Heart left ventricle (tissue), 16 donors: ENCODE data around the gene F13A1. TPM values are rescaled to one million over a fixed set of nuclear protein-coding genes. Genes with fewer than 3 reads are reported as not detected.

Experiments
- ATAC-seq, 4 donors: fragments of 200-7000 bp; cut with Tn5 transposase; one replicate each; pipeline ENCODE4 v1.9.1; 2020 to 2022; ENCODE audit warnings: moderate library complexity in 4 of 4, mild to moderate bottlenecking in 3 of 4, moderate number of reproducible peaks in 1 of 4
- DNase-seq, 5 donors: peaks; one replicate each; pipeline ENCODE4 v3.0.0-alpha.2; 2020
- H3K27ac ChIP-seq, 12 donors: fragments of 200-600 bp; sonication (generic) in 4 of 12; one replicate each; pipeline versions ENCODE4 v1.5.0 to v1.8.0; 2016 to 2022; ENCODE audit warnings: mild to moderate bottlenecking in 2 of 12
- H3K27me3 ChIP-seq, 9 donors: fragments of 200-600 bp; sonication (generic) in 2 of 9; one replicate each; pipeline versions ENCODE4 v1.5.1 to v1.8.0; 2016 to 2022; ENCODE audit warnings: mild to moderate bottlenecking in 3 of 9
- H3K36me3 ChIP-seq, 9 donors: fragments of 200-600 bp; sonication (generic) in 2 of 9; one replicate each; pipeline versions ENCODE4 v1.5.0 to v1.8.0; 2018 to 2022; ENCODE audit warnings: mild to moderate bottlenecking in 2 of 9
- H3K4me1 ChIP-seq, 12 donors: fragments of 200-600 bp; sonication (generic) in 4 of 12; one replicate each; pipeline versions ENCODE4 v1.5.0 to v1.8.0; 2016 to 2022; ENCODE audit warnings: mild to moderate bottlenecking in 3 of 12
- H3K4me3 ChIP-seq, 12 donors: fragments of 200-600 bp; sonication (generic) in 4 of 12; one replicate each; pipeline versions ENCODE4 v1.5.0 to v1.8.0; 2017 to 2022; ENCODE audit warnings: mild to moderate bottlenecking in 9 of 12, moderate library complexity in 4 of 12
- H3K9me3 ChIP-seq, 12 donors: fragments of 200-600 bp; sonication (generic) in 4 of 12; one replicate each; pipeline versions ENCODE4 v1.5.0 to v1.8.0; 2016 to 2022; ENCODE audit warnings: mild to moderate bottlenecking in 1 of 12
- CTCF ChIP-seq, 12 donors: fragments of 200-600 bp; sonication (generic) in 4 of 12; IDR thresholded peaks; one replicate each; pipeline versions ENCODE4 v1.5.0 to v1.8.0; 2018 to 2022; ENCODE audit warnings: antibody characterized with exemption in 12 of 12, mild to moderate bottlenecking in 5 of 12
- POLR2A ChIP-seq, 2 donors: fragments of 450-650 bp; IDR thresholded peaks; one replicate each; pipeline ENCODE4 v1.6.1; 2017; ENCODE audit warnings: antibody characterized with exemption in 2 of 2, mild to moderate bottlenecking in 2 of 2, moderate library complexity in 2 of 2
- WGBS, 4 donors: extraction: QIAGEN DNeasy Blood & Tissue Kit in 2 of 4; methylation state at CpG; one replicate each; pipeline versions ENCODE4 v1.1.5 to v1.1.7; 2013 to 2018; 5-methylcytosine and 5-hydroxymethylcytosine counted together
- intact Hi-C, 10 donors: fragments of 100-400 bp; cut with DNase I; formaldehyde crosslinking; loops; one replicate each; pipeline versions ENCODE4 v1.11.1 to v1.14.2; 2022
- polyA plus RNA-seq, 2 donors: library from polyadenylated mRNA; stranded (reverse); fragments of 200-250 nt; gene quantifications; one replicate each; pipeline ENCODE4 v1.2.3, GENCODE V29; 2013
- total RNA-seq, 9 donors: library from RNA; depleted of rRNA in 2 of 9; stranded (reverse); fragments of >200 nt in 2 of 9; fragmentation: NEBNext Ultra II Directional in 3 of 9; extraction: Animal tissue kit (Norgen Biotek cat#: 25700) in 3 of 9; gene quantifications; one replicate each; pipeline versions ENCODE4 v1.1.0 to v1.2.4, GENCODE V29; 2016 to 2023
- donor health status: ischemic (EF 13 %, LVEDD 7.1; RV severe dilation, severe dysfunction).
- donor health status: healthy with polysubstance abuse.
- donor health status: DM: no; HTN: yes; CAD: no.
- donor health status: DM: no; HTN: no; CAD: no.
- donor health status: ischemic (EF 25% LVEDD 6.9; RV normal size, moderate dysfunction).
- donor health status: ischemic (EF 25% LVEDD 5.7; RV mildly dilated, moderate dysfunction).
- donor health status: healthy.
- donor health status: DM: yes; HTN: yes; CAD: no.
- donor health status: ischemic (EF 35%, LVEDD 5.7; RV mildly dilated, moderate dysfunction).
- donor health status: nonischemic (EF 11% LVEDD 7.7; RV severe dilation, severe dysfunction).
- donor health status: DM: yes; HTN: yes; CAD: no.
- donor health status: PGD.
- donor health status: ischemic (EF 29% LVEDD 5.4; RV normal size, mild dysfunction).
- donor health status: nonischemic (EF 23%, LVEDD 6.1; RV moderate dilation, normal function).

The F13A1 gene
- total and polyA plus RNA-seq, 11 donors, result 9.0 to 415 (median 35.0) TPM

GRCh38 chr6:6217855-6218758, 102.4 kb downstream of the F13A1 start:
- TF ChIP-seq POLR2A (IDR thresholded peaks at IDR 0.05) (no peak), CTCF (IDR thresholded peaks at IDR 0.05) (no peak)
- Histone ChIP-seq H3K36me3 (peaks cover 0 to 23% (median 0%) of the 10 kb centered on the region in 9 donors), H3K27me3 (no peaks in the 10 kb centered on the region), H3K4me3 (no peak overlapping the region), H3K4me1 (no peaks in the 10 kb centered on the region), H3K27ac (no peak overlapping the region), H3K9me3 (no peaks in the 10 kb centered on the region)
- ATAC-seq, result peak in 1 of 4 donors; percentile 18
- WGBS, 4 donors, result 62 to 70% (median 65%) methylated on average over 11 of the region's 11 CpGs
- intact Hi-C loops, result no loop called here
- no peak for DNase-seq

GRCh38 chr6:6210994-6211393, 109.5 kb downstream of the F13A1 start:
- no peak for DNase-seq
- ATAC-seq, result no peak
- intact Hi-C loops, result no loop called here
- Histone ChIP-seq H3K4me1 (no peaks in the 10 kb centered on the region), H3K27ac (no peak overlapping the region), H3K36me3 (peaks cover 0 to 9% (median 0%) of the 10 kb centered on the region in 9 donors), H3K9me3 (peaks cover 0 to 33% (median 4%) of the 10 kb centered on the region in 12 donors), H3K27me3 (no peaks in the 10 kb centered on the region), H3K4me3 (no peak overlapping the region)
- TF ChIP-seq CTCF (IDR thresholded peaks at IDR 0.05), result no peak
- no peak for TF ChIP-seq POLR2A (IDR thresholded peaks at IDR 0.05)
- 78 to 88% (median 83%) methylated on average over 2 of the region's 2 CpGs for WGBS, 4 donors

- ATAC-seq (no peak), DNase-seq (no peak)
- H3K4me1 ChIP-seq, result no peaks in the 10 kb centered on the region
- H3K27ac ChIP-seq, result no peak overlapping the region
- peaks cover 0 to 10% (median 0%) of the 10 kb centered on the region in 12 donors for H3K9me3 ChIP-seq
- H3K4me3 ChIP-seq, result no peak overlapping the region
- 80 to 89% (median 85%) methylated on average over 2 of the region's 2 CpGs for WGBS, 4 donors
- peaks cover 0 to 13% (median 0%) of the 10 kb centered on the region in 9 donors for H3K36me3 ChIP-seq
- no peak for TF ChIP-seq POLR2A (IDR thresholded peaks at IDR 0.05)
- no peak for TF ChIP-seq CTCF (IDR thresholded peaks at IDR 0.05)
- no peaks in the 10 kb centered on the region for H3K27me3 ChIP-seq
- intact Hi-C loops, result no loop called here
Observed at GRCh38 chr6:6202886-6203285, 117.6 kb downstream of the F13A1 start.

- no peaks in the 10 kb centered on the region for H3K27me3 ChIP-seq
- H3K36me3 ChIP-seq, result peaks cover 0 to 14% (median 0%) of the 10 kb centered on the region in 9 donors
- no peak for ATAC-seq
- no peak overlapping the region for H3K27ac ChIP-seq
- DNase-seq, result no peak
- WGBS, 4 donors, result 40 to 59% (median 53%) methylated on average over 4 of the region's 4 CpGs
- H3K4me3 ChIP-seq, result no peak overlapping the region
- intact Hi-C loops, result no loop called here
- TF ChIP-seq POLR2A (IDR thresholded peaks at IDR 0.05) (no peak), CTCF (IDR thresholded peaks at IDR 0.05) (no peak)
- H3K9me3 ChIP-seq, result no peaks in the 10 kb centered on the region
- no peaks in the 10 kb centered on the region for H3K4me1 ChIP-seq
Observed at GRCh38 chr6:6201200-6201599, 119.3 kb downstream of the F13A1 start.
